ENCODE results near the gene PLEKHG5. TPM values are rescaled to one million over a fixed set of nuclear protein-coding genes. Genes with fewer than 3 reads are reported as not detected.

Gene PLEKHG5
- total and polyA plus RNA-seq, 10 of the 15 experiments (the other 5 are each of a cell fraction or from before 2014, with no cell fraction given) = 0.04 to 1.1 (median 0.18) TPM; not detected in 1

DNA sequence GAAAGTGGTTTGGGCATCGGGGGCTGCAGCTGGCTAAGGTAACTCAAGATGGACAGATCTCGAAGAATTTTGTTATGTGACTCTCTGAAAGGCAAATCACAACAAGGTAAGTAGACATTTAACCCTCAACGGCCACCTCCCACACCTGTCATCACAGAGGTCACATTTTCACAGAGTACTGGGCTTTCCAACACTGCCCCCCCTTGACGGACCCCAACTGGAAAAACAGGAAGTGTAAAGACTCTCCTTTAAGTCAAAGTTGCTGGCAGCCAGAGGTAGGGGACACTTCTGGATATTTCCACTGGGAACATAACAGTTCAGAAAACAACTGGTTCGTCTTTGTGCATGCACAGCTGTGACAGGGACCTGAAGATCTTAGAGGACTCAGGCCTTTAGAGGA lies 40.5 kb upstream of the PLEKHG5 start (continued):
- TF ChIP-seq, protein P1, sequence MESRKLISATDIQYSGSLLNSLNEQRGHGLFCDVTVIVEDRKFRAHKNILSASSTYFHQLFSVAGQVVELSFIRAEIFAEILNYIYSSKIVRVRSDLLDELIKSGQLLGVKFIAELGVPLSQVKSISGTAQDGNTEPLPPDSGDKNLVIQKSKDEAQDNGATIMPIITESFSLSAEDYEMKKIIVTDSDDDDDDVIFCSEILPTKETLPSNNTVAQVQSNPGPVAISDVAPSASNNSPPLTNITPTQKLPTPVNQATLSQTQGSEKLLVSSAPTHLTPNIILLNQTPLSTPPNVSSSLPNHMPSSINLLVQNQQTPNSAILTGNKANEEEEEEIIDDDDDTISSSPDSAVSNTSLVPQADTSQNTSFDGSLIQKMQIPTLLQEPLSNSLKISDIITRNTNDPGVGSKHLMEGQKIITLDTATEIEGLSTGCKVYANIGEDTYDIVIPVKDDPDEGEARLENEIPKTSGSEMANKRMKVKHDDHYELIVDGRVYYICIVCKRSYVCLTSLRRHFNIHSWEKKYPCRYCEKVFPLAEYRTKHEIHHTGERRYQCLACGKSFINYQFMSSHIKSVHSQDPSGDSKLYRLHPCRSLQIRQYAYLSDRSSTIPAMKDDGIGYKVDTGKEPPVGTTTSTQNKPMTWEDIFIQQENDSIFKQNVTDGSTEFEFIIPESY (IDR thresholded peaks at IDR 0.05) = no peak
- TF ChIP-seq NR2F1 (conservative IDR thresholded peaks at IDR 0.05) (no peak), FOXK2 (IDR thresholded peaks at IDR 0.05) (no peak)

DNA sequence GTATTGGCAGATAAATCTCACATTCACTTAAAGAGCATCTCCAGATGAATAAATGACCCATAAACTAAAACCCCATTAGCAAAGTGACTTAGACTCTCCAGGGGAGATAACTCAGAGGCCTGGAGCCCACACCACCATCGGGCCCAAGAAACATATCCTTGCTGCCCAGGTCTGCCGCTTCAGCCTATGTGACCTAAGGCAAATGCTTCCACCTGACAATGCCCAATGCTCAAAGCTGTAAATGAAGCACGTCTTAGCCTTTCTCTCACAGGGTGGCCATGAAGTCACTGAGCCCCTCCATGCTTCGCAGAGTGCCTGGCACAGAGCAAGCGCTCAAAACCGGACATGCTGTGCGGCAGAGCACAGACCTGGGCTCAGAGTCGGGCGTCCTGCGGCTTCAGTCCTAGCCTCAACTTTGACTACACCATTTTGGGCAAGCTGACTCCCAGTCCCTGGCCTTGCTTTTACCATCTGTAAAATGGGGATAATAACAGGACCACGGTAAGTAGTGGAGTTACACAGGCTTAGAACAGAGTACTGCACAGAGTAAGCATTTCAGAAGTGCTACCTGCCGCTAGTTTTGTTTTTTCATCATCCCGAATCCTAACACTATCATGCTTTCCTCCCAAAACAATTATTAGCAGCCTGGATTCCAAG lies 39.2 kb upstream of the PLEKHG5 start:
- peaks cover 29 to 36% of the 10 kb centered on the region in 2 experiments for H3K36me3 ChIP-seq (ENCODE audit: control insufficient read depth in 2 of 2, insufficient read depth in 2 of 2, low read length in 1 of 2)
- H2AFZ ChIP-seq (ENCODE audit: control insufficient read depth, low read depth, low read length) = no peak overlapping the region
- H3K4me3 ChIP-seq = no peak overlapping the region
- WGBS (ENCODE audit: insufficient coverage, insufficient replicate concordance, low lambda C conversion rate, missing lambda C conversion rate) = 96% methylated on average over 13 of the region's 13 CpGs
- no peaks in the 10 kb centered on the region for H3K9me3 ChIP-seq (replicated peaks; ENCODE audit: control insufficient read depth, insufficient read depth, low read length)
- no peak overlapping the region for H3K4me2 ChIP-seq (ENCODE audit: control insufficient read depth, insufficient read depth)
- RAD21 ChIA-PET (ENCODE audit: unreplicated experiment) = no interaction called here
- POLR2A ChIA-PET = no interaction called here
- in situ Hi-C loops (cut with MboI) (no loop called here), intact Hi-C loops (cut with micrococcal nuclease; ENCODE audit: unreplicated experiment) (no loop called here)
- ATAC-seq (no peak), DNase-seq (ENCODE audit: low read depth, low spot score) (no peak), FAIRE-seq (no peak)
- H3K27me3 ChIP-seq (replicated peaks in 1 of 2; ENCODE audit: control insufficient read depth in 2 of 2, insufficient read depth in 2 of 2, low read length in 1 of 2) = no peaks in the 10 kb centered on the region
- no peak overlapping the region for H3K9ac ChIP-seq (ENCODE audit: control insufficient read depth, insufficient read depth, low read length)
- BruUV-seq (replicated peaks) = no TSS peak
- H4K20me1 ChIP-seq (ENCODE audit: control insufficient read depth, insufficient read depth) = no peaks in the 10 kb centered on the region
- H3K27ac ChIP-seq (ENCODE audit: control insufficient read depth, insufficient read depth) = no peak overlapping the region
- H3K4me1 ChIP-seq (ENCODE audit: control insufficient read depth, insufficient read depth, low read length) = no peaks in the 10 kb centered on the region
- SMC1A ChIA-PET (ENCODE audit: uncharacterized antibody, unreplicated experiment) = interaction anchor here (1.0 kb wide), 1 partner anchor 115 kb away, joined by 3 read pairs; no protein-coding TSS in a partner anchor
- no peaks in the 10 kb centered on the region for H3K79me2 ChIP-seq (ENCODE audit: control insufficient read depth, insufficient read depth, low read length)
- TF ChIP-seq, protein P1 (IDR thresholded peaks at IDR 0.05) = no peak
- TF ChIP-seq, protein P2, sequence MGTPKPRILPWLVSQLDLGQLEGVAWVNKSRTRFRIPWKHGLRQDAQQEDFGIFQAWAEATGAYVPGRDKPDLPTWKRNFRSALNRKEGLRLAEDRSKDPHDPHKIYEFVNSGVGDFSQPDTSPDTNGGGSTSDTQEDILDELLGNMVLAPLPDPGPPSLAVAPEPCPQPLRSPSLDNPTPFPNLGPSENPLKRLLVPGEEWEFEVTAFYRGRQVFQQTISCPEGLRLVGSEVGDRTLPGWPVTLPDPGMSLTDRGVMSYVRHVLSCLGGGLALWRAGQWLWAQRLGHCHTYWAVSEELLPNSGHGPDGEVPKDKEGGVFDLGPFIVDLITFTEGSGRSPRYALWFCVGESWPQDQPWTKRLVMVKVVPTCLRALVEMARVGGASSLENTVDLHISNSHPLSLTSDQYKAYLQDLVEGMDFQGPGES (IDR thresholded peaks at IDR 0.05) = no peak
- 0 out of 2 replicates have a peak, but pooled peaks have one; percentile 22 for TF ChIP-seq POLR2A (IDR thresholded peaks at IDR 0.05; ENCODE audit: low read depth, low read length)
- CTCF ChIA-PET = no interaction called here

Measured in GM12878 (cell line).